ENCODE measurements around the gene JAZF1.

JAZF1 gene

DNA sequence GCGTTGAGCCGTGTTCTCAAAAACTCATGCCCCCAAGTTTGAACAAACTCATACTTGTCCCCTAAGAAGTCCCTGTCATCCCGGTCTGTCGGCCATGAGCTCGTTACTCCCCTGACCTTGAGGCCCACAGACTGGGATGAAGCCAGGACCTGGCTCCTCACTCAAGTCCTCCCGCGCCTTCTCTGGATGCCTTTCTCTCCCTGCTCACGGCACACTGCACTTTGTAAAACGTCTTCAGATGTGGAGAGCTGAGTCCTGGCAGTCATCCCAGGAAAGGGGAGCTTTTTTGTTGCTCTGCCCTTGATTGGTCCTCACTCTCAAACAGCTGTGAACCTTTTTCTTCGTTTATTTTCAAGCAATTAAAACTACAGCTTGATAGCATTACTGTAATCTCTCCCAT, 110.8 kb downstream of the JAZF1 start:
- DNase-seq, result no peak

DNA sequence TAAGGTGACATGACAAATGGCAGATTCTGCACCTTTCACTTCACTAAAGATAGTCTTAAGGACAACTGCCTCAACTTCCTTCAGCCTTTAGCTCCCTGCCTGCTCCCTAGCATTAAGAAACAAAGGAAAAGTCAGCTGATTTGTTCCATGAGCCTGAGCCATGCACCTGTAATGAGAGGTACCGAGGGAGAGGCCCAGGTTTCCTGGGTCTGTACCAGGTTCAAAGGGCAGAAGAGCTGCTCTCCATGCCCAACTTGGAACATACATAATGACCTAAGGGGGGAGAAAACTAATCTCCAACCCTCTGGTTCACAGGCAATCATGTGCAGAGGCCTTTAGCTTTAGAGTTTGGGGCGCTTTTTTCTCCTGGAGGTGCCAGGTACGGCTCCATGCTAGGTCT, 111.2 kb downstream of the JAZF1 start:
- DNase-seq, result no peak

DNA sequence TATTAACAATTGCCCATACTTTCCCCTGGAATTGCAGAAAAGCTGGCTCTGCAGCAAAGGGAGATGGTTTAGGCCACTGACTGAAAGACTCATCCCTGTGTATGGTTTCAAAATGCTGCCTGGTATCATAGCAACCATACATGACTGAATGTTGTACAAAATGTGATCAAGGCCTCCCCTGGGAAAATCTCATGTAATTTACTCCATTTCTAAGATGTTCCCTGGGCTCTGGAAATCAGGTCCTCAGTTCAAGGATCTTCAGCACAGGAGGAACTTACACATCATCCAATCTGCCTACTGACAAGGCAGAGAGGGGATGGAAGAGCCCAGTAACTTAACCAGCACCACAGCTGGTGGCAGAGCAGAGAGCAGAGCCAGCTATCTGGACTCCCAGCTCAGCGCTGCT, 111.8 kb downstream of the JAZF1 start:
- peak; percentile 53 for DNase-seq

DNA sequence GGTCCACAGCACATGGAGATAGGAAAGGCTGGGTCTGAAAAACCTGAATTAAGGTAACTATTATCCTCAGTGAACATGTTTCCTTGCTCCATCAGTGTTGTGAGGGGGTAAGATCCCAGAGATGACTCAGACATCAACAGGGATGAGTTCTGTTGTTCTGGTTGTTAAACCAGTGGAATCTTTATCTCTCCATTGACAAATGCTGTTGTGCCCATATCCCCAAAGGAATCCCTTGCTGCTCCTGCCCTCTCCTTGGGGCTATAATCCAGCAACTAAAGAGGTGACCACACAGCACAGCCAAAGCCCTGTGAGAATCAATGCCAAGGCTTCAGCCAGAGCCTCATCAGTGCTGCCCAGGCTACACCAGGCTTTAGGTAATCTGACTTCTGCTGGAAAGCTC, 113.4 kb downstream of the JAZF1 start:
- no peak for DNase-seq

DNA sequence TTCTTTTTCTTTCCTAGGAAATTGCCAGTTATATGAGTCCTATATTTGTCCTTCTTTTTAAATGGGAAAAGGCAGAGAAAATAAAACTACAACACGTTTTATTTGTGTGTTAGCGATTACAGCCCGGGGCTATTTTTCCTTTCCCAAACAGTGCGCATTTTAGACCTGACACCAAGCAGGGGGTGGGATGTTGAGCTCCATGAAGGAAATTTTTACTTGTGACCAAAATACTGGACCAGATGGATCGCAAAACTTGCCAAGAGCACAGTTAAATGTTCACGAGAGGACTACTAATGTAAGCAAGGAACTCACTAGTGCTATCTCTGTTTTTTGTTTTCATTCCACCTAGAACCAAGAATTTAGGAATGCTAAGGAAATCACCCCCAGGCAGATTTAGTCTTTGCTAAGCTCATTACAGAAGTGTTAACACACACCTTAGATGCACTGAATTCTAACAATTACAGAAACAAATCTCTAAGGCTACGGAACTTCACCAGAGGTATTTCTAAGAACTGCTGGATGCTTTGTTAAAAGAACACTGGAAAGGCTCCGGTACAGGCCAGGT, 114.8 kb downstream of the JAZF1 start:
- DNase-seq, result no peak

DNA sequence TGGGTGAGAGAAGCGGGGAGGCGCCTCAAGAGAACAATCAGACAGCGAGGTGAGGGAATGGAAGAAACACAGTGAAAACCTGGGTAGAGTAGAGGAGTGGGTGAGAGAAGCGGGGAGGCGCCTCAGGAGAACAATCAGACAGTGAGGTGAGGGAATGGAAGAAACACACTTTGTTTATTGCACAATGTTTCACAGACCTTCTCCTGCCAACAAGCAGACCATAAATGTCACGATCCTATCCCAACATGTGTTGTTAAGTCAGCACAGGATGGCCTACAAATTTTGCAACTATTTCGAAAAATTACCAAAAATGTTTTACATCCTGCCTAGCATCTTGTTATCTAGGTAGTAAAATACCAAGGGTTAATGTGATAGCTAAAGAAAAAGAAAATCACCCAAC, 115.3 kb downstream of the JAZF1 start:
- DNase-seq, result no peak

DNA sequence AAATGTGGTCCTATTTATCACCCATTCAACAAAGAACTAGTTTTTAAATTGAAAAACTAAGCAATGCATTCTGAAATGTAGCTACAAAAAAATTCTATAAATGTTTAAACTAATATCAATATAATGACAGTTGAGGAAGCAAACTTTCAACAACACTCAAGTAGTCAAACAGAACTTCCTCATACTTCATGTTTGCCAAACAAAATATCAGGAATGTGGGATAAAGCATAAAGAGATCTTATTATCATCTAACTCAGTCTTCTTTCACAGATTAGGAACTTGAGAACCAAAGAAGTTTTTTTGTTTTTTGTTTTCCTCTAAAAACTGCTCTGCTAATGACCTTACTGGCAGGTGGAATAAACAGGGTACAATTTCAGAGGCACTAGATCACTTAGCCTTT, 116.2 kb downstream of the JAZF1 start:
- DNase-seq, result no peak

DNA sequence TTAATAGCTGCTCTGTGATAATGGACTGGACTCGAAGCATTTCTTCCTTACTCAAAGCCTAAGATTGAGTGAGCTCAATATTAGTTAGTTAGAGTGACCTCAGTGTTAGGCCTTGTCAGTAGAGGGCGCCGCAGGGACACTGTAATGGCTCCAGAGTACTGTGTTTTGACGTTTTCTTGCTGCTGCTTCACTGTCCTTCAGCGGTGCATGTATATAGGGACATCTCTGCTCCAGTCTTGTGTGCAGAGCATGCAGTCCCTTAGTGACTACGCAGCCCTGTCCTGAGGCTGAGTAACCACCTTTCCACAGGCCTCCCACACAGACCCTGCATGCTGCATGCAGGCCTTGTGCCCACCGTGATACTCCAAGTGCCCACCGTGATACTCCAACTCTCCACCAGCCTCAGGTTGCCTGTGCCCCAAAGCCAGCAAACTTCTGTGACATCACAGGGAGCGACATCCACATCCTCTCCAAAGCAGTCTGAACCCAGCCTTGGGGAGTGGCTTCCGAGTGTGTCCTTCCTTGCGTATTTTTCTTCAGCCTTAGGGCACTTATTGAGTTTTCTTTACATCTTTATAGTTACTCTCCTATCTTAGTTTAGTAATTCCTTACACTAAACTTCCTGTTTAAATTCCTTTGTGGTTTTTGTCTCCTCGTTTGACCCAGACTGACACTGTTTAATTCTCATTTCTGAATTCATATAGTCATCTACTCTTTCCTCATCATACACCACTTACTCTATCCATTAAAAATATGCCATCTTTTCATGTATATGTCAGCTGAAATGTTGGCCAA, 118.2 kb downstream of the JAZF1 start:
- DNase-seq, result peak; percentile 26

DNA sequence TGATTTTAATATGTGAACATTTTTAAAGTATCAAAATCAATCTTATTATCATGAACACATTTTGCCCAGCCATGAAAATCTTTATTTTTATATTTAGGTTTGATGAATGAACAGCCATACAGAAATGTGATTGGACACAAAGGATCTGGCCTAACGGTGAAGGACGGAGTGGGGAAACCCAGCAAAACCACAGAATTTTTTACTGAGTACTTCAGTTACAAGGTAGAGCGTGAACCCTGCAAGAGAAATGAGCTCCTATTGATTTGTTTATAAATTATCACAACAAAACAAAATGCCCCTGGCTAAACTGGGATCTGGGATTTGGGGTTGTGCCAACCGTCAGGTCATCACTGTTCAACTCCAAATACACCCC, 118.8 kb downstream of the JAZF1 start:
- no peak for DNase-seq

DNA sequence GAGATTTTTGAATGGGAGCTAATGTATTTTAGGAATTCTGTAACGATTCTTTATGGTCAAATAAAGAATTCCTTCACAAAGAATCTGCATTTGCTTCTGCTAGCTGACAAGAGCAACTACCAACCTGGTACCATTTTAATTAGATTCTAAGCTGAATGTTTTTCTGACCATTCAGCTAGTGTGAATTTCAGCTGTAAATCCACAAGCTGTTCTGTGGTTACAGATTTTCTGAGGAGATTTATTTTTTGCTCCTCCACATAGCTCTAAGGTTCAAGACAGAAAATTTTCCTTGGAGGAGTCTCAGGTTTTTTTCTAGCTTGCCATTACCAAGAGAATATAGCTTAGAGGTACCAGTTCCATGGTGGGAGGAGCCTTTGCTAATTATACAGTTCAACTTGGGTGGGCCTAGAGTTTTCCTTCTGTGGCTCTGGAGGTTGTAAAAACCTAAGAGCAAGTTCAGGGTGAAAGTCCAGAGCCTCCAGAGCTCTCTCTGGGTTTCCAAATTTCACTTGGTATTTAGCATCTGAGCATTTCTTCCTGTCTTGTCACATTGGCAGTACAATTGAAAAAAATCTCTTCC, 120.1 kb downstream of the JAZF1 start:
- no peak for DNase-seq

DNA sequence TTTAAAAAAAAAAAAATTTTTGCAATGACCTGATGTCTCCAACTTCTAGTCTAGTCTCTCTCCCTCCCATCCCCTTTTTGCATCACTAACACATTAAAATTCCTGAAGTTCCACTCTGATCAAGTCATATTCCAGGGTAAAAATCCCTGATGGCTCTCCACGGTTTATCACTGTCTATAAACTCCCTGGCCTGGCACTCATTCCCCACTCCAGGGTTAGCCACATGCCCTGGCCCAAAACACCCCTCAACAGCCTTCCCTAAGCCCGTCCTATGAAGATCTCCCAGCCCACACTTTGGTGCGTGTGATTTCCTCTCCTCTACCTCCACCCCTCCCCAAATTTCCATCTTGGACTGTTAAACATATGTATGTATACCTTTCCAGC, 125.4 kb downstream of the JAZF1 start:
- no peak for DNase-seq

DNA sequence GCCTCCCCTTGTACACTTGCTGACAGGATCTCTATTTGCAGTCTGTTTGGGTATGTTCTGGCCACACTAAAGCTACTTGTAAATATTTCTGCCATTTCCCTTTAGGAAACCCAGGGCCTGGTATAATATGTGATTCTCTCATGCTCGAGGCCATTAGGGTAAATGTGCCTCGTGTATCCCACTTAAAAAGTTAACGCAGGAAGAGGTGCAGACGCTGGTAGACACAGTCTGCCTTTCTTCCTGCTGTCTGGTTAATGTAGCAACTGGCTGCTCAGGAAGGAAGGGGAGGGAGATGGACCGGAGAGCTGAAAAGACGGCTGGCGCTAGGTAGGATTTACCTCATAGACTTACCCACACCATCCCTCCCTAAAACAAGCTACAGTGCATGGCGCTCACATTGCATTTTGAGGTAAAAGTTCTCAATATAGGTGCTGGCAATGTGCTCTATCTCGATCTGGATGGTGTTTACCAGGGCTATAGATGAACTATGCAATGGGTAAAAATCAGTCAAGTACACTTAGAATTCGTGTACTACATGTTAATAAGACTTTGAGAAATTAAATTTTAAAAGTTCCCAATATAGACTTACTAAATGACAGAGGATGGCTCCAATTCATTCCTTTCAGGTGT, 125.9 kb downstream of the JAZF1 start:
- no peak for DNase-seq

DNA sequence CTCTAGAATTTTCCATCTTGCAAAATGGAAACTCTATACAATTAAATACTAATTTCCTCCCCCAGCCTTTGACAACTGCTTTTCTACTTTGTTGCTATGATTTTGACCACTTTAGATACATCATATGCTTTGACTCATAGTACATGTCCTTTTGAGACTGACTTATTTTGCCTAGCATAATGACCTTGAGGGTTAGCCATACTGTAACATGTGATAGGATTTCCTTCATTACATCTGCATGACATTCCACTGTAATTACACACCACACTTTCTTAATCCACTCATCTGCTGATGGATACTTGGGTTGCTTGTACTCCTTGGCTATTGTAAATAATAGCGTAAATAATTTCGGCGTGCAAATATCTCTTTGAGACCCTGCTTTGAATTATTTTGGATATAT, 127.7 kb downstream of the JAZF1 start:
- no peak for DNase-seq

DNA sequence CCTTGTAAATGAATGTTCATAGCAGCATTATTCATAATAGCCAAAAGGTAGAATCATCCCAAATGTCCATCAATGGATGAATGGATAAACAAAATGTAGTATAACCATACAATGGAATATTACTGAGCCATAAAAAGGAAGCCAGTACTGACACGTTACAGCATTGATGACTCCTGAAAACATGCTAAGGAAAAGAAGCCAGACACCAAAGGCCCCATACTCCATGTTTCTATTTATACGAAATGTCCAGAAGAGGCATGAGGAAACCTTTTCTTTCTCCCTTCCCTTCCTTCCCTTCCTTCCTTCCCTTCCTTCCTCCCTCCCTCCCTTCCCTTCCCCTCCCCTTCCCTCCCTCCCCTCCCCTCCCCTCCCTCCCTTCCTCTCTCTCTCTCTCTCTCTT, 131.9 kb downstream of the JAZF1 start:
- DNase-seq, result no peak

DNA sequence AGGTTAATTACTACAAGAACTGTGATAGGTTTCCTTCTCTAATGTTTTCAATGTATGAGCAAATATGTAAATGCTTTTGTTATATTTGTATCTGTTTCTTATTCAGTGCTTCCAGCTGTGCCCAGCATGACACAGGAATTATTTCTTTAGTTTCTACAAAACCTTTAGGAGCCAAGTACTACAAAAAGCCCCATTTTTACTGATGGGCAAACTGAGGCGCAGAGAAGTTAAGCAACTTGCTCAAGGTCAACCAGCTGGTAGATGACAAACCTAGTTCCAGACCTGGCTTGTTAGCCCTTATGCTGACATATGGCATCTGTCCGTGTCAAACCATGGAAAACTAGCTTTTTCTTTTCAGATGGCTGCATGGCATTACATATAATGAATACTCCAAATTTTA, 134.6 kb downstream of the JAZF1 start:
- DNase-seq, result no peak

DNA sequence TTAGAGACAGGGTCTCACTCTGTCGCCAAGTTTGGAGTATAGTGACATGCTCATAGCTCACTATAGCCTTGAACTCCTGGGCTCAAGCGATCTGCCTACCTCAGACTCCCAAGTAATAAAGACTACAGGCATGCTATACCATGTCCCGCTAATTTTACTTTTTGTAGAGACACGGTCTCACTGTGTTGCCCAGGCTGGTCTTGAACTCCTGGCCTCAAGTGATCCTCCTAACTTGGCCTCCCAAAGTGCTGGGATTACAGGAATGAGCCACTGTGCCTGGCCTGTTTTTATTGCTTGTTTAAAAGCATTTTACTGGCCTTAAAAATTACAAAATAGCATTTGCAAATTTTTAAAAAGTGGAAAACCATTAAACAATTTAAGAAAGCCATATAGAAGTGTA, 135.0 kb downstream of the JAZF1 start:
- no peak for DNase-seq

DNA sequence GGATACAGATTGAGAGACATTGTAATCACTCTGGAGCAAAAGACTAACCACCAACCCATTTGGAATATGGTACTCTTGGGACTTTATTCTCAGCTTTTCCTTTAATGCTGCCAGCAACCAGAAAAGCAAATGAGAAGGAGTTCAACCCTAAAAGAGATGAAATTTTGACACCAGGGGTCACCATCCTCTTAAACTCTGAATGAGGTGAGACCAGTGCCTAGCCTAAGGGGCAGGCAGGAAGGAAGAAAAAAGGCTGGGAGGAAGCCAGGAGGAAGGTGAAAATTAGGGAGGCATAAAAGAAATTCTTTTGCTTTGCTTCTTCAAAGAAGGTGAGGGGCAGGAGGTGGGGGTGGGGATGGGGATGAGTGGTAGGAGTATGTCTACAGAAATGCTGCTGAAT, 135.8 kb downstream of the JAZF1 start:
- no peak for DNase-seq

DNA sequence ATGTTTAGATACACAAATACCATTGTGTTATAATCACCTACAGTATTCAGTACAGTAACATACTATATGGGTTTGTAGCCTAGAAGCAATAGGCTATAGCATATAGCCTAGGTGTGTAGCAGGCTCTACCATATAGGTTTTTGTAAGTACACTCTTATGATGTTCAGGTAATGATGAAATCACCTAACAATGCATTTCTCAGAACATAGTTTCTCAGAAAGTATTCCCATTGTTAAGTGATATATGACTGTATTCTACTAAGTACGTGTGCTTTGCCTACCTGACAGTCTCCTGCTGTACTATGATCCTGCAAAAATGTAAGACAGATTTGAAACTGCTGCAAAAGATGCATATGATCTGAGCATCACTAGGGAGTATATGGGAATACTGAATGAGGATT, 137.9 kb downstream of the JAZF1 start:
- DNase-seq, result no peak

DNA sequence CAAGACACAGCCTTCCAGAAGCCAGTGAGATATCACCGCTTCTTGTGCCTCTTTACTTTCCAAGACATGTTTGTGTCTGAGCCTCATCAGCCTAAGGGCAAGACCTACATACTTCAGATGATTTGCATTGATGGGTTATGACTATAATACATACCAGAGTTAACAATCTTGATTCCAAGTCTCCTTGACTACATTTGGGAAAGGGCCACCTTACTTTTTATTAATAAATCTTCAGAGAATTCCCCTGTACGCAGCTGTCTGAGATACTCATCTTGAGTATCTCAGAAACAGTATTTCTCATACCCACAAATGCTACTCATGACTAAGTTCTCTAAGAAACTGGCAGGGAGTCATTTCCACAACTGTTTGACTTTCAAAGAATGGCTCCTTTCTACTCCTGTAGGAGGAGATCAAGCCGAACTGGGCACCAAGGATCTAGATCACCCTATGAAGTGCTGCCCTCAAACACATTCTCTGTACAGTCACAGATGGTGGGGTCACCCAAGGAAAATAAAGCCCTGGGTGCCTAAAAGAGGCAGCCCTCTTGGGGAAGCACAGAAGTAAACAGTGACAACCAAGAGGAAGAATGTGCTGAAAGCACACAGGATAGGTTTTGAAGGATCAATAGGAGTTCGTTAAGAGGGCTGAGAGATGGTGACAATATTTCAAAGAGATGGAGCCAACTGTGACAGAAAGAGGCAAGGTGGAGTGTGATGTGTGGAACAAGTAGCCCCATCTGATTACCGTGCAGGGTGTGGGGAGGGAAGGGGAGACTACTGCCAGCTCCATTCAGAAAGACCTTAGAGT, 138.9 kb downstream of the JAZF1 start:
- DNase-seq, result no peak

DNA sequence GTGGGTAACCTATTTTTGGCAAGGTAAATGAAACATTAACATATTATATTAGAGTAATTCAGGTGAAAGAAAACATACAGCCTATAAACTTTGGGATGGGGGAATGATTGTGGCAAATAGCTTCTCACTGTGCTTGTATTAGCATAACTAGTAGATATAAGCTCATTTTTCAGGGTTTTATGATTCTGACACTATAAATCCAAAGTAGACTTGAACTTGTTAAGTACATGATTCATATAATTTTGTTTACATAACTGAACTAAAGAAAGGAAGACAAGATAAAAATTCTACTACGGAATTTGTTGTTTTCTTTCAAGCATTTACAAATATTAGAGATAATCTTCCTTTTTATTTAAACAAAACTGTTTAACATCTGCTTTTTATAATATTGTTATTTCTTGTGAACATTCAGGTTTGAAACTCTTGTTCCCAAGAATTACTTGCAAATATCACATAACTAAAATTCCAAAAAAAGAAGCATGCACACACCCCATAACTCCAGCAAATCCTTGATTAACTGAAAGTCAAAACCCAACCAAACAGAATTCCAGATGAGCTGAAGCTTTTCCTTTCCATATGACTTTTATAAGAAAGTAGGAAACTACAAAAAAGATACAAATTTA, 142.3 kb downstream of the JAZF1 start:
- no peak for DNase-seq

DNA sequence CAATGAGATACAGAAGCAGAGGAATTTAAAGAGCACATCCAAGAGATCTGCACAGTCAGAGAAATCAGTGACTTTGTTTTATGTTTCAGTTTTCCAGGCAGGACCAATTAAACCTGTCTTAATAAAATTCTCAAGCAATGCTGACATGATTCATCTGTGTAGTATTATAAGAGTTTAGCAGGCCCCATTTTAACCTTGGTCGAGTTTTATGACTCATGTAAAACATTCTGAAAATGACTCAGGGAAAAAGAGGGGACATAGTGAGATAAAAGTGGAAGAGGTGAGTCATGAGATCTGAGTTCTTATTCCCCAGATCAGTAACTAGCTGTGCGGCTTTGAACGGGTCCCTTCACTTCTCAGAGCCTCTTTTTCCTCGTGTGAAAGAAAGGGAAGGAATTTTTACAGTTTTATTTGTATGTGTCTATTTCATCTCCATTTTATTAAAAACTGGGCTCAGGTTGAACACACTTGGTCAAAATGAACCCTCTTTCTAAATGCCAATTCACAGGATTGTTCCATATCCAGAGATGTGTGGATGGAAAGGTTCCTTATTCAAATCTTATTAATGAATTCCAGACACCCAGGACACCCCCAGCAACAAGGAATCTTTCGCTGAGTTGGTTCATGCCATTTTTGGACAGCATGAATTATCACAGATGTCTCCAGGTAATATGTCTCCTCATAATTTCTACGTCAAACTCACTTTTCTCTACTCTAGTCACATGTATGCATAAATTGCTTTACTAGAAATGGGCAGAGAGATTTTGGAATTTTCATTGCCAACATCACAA, 143.2 kb downstream of the JAZF1 start:
- no peak for DNase-seq

DNA sequence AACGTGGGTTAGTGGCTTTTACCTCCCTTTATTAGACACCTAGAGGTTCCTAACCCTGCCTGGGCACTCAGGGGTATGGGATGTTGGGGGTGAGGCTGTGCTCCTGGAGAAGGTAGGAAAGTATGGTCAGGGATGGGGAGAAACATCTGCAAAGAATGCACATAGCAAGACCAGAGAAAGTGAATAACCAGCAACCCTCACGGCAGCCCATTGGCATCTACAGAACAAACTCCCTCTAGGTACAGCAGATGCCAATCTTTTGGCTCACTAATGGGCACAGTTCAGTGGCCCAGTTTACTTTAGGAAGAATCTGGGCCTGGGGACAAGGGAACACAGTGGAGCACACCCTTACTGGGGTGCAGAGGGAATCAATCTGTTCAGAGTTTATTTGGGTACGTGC, 143.9 kb downstream of the JAZF1 start:
- no peak for DNase-seq

All from NCI-H187 treated with DMSO at 0.1 percent for 48 hours (cell line).